T-helper 9 cell (primary cell): ENCODE results near the gene CCNT2.
A peak's percentile ranks its signal among the peaks of the same experiment; 100 is the strongest.
"Not testable (repeated sequence)": the region's sequence is repeated elsewhere in the genome, so short reads cannot be mapped to it uniquely, and the experiment has no call there.

ENCODE experiments used
- DNase-seq: peaks from one replicate; pipeline ENCODE4 v3.0.0-alpha.2; 2020
- total RNA-seq, 2 donors: gene quantifications; one replicate each; lab custom pipeline; 2026; lab: John Stamatoyannopoulos, UW

Gene CCNT2
- total RNA-seq = 91.0 to 111 reads per million in 2 donors

DNA sequence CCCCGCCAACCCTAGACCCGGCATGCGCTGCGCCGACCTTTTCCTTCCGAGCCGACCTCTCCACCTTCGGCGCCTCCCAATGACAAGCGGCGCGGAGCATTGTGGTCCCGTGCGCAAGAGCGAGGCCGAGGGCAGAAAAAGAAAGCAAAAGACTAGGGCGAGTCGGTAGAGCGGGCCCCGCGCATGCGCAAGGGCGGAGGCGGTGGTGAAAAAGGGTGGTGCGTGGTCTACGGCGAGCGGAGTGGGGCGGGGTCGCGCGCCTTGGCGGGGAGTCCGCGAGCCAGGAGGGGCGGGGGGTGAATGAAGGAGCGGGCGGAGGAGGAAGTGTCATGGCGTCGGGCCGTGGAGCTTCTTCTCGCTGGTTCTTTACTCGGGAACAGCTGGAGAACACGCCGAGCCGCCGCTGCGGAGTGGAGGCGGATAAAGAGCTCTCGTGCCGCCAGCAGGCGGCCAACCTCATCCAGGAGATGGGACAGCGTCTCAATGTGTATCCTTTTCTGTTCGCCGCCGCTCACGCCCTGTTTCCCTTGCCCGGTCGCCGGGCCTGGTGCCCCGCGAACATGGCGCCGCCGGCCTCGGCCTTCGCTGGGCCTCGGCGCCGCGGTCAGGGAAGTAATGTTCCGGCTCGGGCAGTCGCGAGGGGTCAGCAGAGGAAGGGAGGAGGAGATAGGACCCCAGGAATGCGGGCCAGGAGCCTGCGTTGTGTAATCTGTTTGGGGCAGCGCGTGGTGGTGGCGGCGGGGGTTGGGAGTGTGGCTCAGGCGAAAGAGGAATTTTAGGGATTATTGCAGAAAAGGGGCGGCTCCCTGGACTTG, at the start of gene CCNT2:
Gene CCNT2 (plus strand): TSS at position 297 of the 815 bp plus-strand sequence. CDS start 33 bp downstream, at position 330.
- DNase-seq = peak; percentile 99

DNA sequence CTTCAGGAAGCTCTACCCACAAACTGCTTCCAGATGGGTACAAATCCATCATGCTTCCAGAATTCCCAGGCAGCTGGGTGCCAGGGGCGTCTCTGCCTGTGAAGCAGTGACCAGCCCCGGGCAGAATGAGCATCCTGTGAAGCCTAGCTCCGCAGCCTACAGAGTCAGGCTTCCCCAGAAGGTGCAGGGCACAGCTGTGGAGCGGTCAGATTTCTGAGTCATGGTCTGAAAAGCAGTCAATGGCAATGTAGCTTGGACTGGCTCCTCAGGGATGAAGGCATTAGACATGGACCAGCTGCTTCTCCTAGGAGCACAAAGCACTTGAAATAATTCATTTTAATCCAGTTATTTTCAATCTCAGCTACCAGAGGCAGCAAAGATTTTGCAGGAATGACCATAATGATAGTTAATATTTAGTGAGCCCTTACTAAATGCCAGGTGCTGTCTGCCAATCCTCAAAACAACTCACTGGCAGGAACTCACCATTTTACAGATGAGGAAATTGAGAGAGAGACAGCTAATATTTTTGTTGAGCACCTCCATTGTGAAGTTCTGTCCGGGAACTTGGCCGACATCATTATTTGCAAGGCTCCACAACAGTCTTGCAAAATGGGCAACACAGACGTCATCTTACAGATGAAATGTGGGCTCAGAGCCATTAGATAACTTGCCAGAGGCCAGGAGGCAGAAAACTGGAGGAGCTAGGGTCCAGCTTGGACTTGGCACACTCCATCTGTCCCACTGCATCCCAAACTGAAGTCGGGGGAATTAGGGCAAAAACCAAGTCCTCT, 48.5 kb upstream of the CCNT2 start:
- no peak for DNase-seq

DNA sequence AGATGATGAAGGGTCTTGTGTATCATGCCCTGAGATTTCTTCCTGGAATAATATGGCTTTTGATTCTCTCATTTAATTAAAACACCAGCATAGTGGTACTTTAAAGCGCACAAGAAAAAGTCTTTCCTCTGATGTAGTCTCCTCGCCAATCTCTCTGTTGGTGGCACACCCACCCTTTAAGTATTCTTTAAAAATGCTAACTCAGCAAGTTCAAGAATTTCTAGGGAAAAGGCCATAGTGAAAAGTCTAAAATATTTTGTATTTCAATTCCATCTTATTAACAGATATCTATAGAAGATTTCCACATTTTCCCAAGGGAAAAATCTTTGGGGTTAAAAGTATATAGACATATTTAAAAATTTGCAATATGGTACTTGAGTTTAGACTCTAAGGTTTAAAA, 45.5 kb upstream of the CCNT2 start:
- no peak for DNase-seq

DNA sequence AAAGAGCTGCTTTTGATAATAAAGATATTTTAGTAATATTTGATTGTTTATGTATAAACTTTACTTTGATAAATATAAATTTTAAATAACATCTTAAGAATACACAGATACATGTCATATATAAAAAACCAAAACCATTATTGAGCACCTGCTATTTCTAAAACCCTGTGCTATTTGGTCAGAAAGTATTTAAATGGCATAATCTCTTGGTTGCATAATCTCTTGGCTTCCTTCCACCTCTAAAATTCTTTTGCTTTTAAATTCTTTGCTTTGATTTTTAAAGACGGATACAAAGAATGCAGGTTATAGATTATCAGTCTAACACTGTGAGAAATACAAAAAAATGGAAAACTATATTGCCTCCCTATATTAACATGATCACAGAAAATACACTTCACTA, 43.3 kb upstream of the CCNT2 start:
- no peak for DNase-seq

DNA sequence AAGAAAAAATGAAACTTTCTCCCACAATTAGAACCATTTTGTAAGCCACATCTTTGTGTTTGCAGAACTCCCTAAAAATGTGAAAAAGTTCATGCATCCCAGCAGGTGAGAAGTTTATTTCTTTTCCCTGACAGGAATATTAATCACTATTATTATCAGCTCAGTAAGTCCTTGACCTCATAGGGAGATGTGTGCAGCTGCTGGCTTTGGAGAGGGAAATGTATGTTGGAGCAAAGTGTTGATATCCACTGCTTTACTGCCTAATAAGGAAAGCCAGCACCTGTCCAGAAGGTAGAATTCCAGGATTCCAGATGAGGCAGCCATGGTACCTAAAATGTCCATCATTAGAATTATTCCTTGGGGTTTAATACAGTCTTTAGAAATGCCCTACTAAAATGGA, 35.8 kb upstream of the CCNT2 start:
- no peak for DNase-seq

DNA sequence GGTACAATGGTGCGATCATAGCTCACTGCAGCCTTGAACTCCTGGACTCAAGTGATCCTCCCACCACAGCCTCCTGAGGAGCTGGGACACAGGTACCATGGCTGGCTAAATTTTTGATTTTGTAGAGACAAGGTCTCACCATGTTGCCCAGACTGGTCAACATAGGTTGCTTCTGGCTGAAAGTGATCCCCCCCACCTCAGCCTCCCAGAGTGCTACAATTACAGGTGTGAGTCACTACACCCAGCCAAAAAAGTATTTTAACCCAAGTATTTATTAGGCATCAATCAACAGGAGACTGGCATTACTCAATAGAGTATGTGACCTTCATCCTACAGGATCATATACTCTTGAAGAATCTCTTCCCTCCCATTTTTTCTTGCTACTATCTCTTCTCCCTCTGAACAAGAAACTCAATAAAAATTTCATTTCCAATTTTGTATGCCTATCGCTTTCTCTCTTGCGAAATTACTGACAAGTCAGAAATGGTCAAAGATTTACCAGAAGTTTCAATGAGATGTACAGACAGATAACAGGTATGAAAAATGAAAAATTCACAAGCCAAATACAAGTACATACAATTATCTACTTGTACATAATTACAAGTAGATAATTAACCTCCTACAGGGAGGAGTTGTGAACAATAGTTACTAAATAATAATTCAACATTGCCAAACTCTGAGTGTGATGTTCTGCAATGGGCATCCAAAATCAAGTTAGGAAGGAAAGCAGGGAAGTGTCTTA, 34.9 kb upstream of the CCNT2 start:
- no peak for DNase-seq

DNA sequence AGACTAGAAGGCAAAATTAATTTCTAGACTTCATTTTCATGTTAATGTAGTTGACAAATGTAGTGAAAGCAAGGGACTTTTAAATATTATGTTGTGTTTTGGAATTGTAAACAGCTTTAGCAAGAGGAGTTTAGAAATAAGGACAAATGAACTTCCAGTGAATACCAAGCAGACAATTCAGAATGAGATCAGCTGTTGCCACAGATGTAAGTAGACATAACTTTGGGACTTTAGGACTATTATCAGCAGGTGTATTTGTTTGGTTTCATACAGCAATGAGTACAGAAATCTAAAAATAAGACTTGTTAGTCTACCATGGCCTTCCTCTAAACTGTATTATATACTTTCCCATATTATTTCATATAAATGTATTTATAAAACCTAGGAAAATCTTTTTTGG, 34.2 kb upstream of the CCNT2 start:
- no peak for DNase-seq

DNA sequence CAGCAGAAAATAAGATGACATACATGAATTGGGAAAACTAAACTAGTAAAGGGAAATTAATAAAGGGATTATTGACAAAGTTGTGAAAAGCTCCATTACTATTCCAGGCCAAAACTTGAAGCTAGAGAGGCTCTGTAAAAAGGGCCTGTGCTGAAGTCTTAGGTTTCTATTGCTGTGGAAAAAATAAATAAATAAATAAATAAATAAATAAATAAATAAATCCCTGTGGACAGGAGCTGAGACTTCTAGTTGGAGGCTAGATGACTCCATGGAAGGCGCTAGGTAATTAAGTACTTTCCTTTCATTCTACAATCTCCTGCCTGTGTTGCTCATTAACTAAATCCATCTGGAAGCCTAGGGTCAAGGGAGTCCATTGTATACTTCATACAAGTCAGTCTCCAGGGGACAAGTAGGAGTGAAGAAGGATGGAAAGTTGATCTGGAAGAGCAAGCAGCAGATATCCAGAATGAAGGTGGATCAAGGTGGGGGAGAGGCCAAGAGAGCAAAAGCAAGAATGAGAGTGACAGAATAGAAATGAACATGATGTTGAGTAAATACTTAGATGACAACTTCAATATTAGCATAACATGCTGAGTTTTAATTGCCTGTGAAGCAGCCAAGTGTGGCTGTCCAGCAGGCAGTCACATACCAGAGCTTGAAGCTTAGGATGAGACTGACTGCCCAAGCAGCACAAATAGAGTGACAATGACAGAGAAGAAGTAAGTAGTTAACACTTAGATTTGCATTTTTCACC, 26.2 kb upstream of the CCNT2 start:
- no peak for DNase-seq

DNA sequence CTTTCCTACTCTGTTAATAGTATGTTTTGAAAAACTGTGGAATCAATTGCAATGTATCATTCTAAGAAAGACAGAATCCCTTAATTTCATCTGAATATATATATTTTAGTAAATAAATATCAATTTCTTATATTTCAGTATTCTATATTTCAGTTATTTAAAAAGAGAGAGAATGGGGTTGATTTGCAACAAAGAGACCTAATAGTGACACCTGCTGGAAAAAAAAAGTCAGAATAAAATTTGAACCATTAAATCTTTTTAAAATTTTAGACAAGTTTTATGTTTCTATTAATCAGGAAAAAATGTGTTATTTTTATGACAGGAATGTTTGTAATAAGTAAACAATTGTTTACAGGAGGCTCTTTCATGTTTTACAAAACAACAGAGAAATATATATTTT, 20.7 kb upstream of the CCNT2 start:
- DNase-seq = no peak

DNA sequence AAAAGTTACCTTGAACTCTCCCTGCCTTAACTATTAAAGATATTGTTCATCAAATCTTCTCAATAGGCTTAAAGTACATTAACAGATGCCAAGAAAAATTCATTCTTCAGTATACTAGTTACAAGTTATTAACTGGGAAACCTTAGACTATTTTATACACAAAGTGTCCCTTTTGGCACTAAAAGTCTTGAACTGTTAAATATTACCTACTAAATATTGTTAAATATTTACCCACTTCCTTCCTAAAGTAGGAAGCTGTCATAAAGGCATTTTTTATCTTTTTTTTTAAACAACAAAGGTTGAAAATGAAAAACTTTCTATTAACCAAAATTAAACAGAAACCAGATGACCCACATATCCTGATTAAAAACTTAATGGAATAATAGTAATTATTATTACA, 19.4 kb upstream of the CCNT2 start:
- no peak for DNase-seq

DNA sequence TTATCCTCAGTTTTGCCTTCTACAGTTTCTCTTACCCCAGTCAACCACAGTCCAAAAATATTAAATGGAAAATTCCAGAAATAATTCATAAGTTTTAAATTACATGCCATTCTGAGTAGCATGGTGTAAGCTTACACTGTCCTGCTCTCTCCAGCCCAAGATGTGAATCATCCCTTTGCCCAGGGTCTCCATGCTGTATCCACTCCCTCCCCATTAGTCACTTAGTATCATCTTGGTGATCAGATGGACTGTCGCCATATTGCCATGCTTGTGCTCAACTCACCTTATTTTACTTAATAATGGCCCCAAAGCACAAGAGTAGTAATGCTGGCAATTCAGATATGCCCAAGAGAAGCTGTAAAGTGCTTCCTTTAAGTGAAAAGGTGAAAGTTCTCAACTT, 18.5 kb upstream of the CCNT2 start:
- no peak for DNase-seq

DNA sequence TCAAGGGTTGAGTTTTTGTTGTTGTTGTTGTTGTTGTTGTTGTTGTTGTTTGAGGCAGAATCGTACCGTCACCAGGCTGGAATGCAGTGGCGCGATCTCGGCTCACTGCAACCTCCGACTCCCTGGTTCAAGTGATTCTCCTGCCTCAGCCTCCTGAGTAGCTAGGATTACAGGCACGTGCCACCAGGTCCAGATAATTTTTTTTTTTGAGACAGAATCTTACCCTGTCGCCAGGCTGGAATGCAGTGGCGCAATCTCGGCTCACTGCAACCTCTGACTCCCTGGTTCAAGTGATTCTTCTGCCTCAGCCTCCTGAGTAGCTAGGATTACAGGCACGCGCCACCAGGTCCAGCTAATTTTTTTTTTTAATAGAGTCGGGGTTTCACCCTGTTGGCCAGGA, 14.9 kb upstream of the CCNT2 start:
- not testable (repeated sequence) for DNase-seq

DNA sequence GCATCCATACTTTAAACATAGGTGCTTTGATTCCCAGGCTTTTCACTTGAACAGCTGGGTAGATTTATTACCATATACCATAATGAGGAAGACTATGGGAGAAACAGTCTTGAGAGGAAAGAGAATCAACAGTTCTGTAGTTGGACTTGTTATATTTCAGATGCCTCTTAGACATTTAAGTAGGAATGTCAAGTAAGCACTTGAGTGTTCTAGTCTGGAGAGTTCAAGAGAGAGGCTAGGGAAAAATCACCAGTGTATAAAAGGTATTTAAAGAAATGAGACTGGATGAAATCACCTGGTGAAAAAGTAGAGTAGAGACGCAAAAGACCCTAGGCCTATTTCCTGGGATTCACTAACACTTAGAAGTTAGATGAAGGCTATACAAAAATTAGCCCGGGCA, 13.5 kb upstream of the CCNT2 start:
- DNase-seq = no peak

DNA sequence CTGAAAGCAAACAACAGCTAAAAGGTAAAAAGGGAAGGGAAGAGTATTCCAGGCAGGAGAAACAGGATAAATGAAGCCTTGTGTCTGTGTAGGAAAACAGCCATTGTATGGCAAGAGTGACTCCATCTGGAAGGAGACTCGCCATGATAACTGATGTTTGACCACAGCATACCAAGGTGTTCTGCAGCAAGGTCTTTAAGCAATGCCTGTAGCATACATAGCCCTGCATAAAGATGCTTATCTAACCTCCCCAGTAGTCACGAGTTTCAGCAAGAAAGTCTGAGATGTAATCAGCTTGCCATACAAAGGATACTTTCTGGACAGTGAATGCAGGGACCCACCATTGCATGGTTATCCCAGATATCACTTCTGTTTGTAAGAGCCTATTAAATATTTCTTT, 11.9 kb upstream of the CCNT2 start:
- no peak for DNase-seq

DNA sequence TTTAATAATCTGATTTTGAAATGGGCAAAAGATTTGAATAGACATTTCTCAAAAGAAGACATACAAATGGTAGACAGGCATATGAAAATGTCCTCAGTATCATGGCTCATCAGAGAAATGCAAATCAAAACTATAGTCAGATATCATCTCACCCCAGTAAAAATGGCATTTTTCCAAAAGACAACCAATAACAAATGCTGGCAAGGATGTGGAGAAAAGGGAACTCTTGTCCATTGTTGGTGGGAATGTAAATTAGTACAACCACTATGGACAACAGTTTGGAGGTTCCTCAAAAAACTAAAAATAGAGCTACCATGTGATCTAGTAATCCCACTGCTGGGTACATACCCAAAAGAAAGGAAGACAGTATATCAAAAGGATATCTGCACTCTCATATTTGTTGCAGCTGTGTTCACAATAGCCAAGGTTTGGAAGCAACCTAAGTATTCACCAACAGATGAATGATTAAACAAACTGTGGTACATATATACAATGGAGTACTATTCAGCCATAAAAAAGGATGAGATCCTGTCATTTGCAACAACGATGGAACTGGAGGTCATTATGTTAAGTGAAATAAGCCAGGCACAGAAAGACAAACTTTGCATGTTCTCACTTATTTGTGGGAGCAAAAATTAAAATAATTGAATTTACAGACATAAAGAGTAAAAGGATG, 11.0 kb upstream of the CCNT2 start:
- DNase-seq = not testable (repeated sequence)

DNA sequence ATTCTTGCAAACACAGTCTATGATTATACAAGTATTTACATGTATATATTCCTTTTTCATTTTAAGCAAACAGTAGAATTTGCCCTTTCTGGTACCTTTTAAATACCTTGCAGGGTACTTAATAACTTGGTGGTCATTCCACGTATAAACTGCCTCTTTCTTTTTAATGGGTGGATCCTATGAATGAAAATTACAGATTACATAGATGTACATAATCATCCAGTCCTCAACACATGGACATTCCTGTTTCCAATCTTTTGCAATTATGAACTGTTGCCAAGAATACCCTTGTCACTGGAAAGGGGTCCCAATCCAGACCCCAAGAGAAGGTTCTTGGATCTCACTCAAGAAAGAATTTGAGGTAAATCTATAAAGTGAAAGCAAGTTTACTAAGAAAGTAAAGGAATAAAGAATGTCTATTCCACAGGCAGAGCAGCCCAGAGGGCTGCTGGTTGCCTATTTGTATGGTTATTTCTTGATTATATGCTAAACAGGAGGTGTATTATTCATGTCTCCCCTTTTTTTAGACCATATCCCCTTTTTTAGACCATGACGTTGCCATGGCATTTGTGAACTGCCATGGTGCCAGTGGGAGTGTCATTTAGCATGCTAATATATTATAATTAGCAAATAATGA, 7.7 kb upstream of the CCNT2 start:
- DNase-seq = no peak

DNA sequence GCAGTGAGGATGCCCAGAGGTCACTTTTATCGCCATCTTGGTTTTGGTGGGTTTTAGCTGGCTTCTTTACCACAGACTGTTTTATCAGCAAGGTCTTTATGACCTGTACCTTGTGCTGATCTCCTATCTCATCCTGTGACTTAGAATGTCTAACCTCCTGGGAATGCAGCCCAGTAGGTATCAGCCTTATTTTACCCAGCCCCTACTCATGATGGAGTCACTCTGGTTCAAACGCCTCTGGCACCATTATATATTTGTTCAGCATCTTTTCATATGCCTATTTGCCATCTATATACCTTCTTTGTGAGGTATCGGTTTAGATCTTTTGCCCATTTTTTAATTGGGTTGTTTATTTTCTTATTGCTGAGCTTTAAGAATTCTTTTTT, 7.2 kb upstream of the CCNT2 start:
- DNase-seq = no peak

DNA sequence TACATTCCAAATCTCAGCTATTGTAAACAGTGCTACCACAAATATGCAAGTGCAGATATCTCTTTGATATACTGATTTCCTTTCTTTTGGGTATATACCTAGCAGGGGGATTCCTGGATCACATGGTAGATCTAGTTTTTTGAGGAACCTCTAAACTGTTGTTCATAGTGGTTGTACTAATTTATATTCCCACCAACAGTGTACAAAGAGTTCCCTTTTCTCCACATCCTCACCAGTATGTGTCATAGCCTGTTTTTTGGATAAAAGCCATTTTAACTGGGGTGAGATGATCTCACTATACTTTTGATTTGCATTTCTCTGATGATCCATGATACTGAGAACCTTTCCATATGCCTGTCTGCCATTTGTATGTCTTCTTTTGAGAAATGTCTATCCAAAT, 6.3 kb upstream of the CCNT2 start:
- DNase-seq = no peak

DNA sequence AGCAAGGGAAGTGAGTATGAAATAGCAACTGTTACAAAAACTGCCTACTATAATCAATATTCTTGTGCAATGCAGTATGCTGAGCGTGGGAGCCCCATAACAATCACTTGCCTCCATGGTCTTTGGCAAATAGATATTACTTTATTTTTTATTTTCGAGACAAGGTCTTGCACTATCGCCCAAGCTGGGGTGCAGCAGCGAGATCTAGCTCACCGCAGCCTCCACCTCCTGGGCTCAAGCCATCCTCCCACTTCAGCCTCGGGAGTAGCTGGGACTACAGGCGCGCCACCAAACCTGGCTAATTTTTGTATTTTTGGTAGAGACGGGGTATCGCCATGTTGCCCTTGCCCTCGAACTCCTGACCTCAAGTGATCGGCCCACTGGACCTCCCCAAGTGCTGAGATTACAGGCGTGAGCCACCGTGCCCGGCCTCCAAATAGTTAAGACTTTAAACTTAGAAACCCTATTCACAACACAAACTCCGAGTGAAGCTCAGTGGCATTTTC, 1.2 kb upstream of the CCNT2 start:
- no peak for DNase-seq

DNA sequence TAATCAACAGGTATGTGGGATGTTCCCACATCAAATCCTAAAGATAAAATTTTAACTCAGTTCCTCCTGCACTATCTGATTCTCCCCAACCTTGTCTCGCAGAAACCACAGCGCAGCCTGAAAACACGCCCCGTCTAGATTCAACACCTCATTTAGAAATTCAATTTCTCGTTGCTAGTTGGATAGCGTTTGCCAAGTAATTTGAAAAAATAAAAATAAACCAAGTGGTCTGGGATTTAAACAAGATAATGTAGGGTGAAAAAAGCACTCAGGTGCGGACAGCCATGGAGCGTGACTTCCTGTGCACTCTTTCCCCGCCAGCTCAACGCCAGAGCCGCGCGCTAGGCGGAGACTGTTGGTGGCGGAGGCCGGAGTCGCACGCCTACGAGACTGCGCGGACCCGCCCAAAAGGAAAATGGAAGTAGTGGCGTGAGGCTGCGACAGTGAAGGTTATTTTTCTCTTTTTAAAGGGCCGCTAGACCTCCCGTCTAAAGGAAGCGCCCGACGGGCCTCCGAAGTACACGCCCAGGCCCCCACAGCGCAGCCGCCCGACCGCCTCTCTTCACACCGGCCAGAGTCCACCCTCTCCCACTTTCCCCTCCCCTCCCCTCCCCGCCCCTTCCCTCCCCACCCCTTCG, 615 bp upstream of the CCNT2 start:
- DNase-seq = peak; percentile 77
